A549 (cell line): ENCODE measurements around the gene CRYGB. TPM values are rescaled to one million over a fixed set of nuclear protein-coding genes. Genes with fewer than 3 reads are reported as not detected.

Source experiments
- polyA plus RNA-seq, 4 experiments: library from polyadenylated mRNA; depleted of rRNA in 3 of 4; stranded (reverse); fragments of >200 nt; fragmentation: RNase III in 1 of 4; extraction: RNeasy Plus Mini Kit Qiagen cat#74134 plus additional on column Dnase treatment in 1 of 4; gene quantifications; 2 replicates in 3 of 4; 3 replicates in 1 of 4; pipeline ENCODE4 v1.2.3, GENCODE V29; 2011 to 2017

The CRYGB gene
- polyA plus RNA-seq, 2 of the 4 experiments (the other 2 are of a cell fraction), result not detected

Other genes starting within 250 kb of the CRYGB start
- gene PLEKHM3, start 120.6 kb downstream of the CRYGB start, polyA plus RNA-seq (2011; rRNA removed), result 6.5 and 7.0 TPM in 2 replicates
- 2.4 to 2.9 TPM (median 2.7 TPM) in 3 replicates for gene PLEKHM3, start 120.6 kb downstream of the CRYGB start, polyA plus RNA-seq (2017; fragmentation: RNase III; extraction: RNeasy Plus Mini Kit Qiagen cat#74134 plus additional on column Dnase treatment)
- not detected in 2 replicates for gene CRYGD, start 21.6 kb downstream of the CRYGB start, polyA plus RNA-seq (2011; rRNA removed)
- gene CRYGD, start 21.6 kb downstream of the CRYGB start, polyA plus RNA-seq (2017; fragmentation: RNase III; extraction: RNeasy Plus Mini Kit Qiagen cat#74134 plus additional on column Dnase treatment), result not detected in 3 replicates
- not detected in 2 replicates for gene CRYGC, start 16.3 kb downstream of the CRYGB start, polyA plus RNA-seq (2011; rRNA removed)
- gene CRYGC, start 16.3 kb downstream of the CRYGB start, polyA plus RNA-seq (2017; fragmentation: RNase III; extraction: RNeasy Plus Mini Kit Qiagen cat#74134 plus additional on column Dnase treatment), result not detected in 3 replicates
- not detected in 2 replicates for gene CRYGA, start 17.4 kb upstream of the CRYGB start, polyA plus RNA-seq (2011; rRNA removed)
- gene CRYGA, start 17.4 kb upstream of the CRYGB start, polyA plus RNA-seq (2017; fragmentation: RNase III; extraction: RNeasy Plus Mini Kit Qiagen cat#74134 plus additional on column Dnase treatment), result not detected in 3 replicates
- not detected in 2 replicates for gene C2orf80, start 43.9 kb upstream of the CRYGB start, polyA plus RNA-seq (2011; rRNA removed)
- not detected in 3 replicates for gene C2orf80, start 43.9 kb upstream of the CRYGB start, polyA plus RNA-seq (2017; fragmentation: RNase III; extraction: RNeasy Plus Mini Kit Qiagen cat#74134 plus additional on column Dnase treatment)
- 272 and 346 TPM in 2 replicates for gene IDH1, start 108.9 kb upstream of the CRYGB start, polyA plus RNA-seq (2011; rRNA removed)
- 137 to 180 TPM (median 173 TPM) in 3 replicates for gene IDH1, start 108.9 kb upstream of the CRYGB start, polyA plus RNA-seq (2017; fragmentation: RNase III; extraction: RNeasy Plus Mini Kit Qiagen cat#74134 plus additional on column Dnase treatment)
- gene PIKFYVE, start 120.1 kb upstream of the CRYGB start, polyA plus RNA-seq (2011; rRNA removed), result 19.3 and 22.0 TPM in 2 replicates
- gene PIKFYVE, start 120.1 kb upstream of the CRYGB start, polyA plus RNA-seq (2017; fragmentation: RNase III; extraction: RNeasy Plus Mini Kit Qiagen cat#74134 plus additional on column Dnase treatment), result 5.9 to 6.5 TPM (median 6.4 TPM) in 3 replicates